ENCODE measurements around the gene ALG9.
"Not testable (repeated sequence)": the region's sequence is repeated elsewhere in the genome, so short reads cannot be mapped to it uniquely, and the experiment has no call there.

The ALG9 gene

DNA sequence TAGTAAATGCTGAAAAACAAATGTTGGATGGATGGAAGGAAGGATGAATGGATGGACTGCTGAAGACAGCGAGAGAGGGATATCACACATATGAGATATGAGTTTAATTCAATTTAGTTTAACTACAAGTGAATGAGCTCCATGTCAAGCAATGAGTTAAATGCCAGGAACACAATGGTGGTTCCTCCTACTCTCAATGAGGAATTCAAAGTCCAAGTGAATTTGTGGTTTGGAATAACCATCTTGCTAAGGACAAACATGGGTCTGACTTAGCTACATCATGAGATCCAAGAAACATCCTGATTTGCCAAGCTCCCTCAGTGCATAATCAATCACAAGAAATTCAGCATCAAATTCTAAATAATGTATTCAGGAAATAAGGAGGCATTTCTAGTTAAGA, 79.1 kb downstream of the ALG9 start:
- DNase-seq: no peak

DNA sequence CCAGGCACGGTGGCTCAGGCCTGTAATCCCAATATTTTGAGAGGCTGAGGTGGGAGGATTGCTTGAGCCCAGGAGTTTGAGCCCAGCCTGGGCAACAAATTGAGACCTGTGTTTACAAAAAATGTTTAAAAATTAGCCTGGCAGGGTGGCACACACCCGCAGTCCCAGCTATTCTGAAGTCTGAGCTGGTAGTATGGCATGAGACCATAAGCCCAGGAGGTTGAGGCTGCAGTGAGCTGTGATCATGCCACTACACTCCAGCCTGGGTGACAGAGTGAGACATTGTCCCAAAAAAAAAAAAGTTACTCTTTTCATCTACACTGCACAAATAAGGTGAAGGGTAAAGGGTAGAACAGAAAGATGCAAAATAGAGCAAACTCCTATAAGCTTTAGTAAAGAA, 82.9 kb downstream of the ALG9 start:
- DNase-seq: no peak

DNA sequence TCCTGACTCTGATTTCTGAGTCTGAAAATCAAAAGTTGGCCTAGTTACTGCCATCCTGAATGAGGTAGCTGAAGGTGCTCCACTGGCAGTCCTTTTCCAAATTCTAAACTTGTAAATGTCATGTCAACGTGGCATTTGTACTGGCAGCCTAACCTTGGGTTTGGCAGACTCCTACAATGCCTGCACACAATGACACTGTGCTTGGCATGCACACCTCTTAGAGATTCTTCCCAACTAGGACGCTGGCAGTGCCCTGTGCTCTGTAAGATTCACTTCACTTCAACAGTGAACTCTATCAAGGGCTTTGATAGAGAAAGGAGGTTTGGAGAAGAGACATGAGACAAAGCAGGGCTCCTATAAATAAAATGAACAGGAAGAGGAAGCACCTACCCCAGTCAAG, 83.3 kb downstream of the ALG9 start:
- peak; percentile 10 for DNase-seq

DNA sequence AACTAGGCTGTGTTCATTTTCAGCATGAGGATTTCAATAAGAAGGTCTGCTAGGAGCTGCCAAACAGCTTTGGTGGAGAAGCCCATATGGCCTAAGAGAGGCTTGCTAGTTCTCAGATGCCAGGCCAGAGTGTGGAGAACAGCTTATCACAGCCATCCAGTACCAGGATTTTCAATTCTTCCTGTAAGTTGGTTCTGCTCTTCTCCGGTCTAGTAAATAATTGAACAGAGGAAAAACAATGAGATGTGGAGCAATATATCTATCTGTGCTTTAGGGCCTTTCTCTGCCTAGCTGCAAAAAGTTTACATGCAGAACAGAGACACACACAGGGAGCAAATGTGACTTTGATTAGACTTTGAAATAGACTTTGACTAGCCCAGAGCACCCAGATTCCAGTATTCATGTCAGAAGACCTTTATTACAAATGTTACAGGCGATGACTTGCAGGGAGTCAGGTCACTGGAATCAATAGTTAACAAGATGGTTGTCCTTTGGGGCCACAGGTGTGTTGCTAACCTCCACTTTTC, 85.4 kb downstream of the ALG9 start:
- no peak for DNase-seq

DNA sequence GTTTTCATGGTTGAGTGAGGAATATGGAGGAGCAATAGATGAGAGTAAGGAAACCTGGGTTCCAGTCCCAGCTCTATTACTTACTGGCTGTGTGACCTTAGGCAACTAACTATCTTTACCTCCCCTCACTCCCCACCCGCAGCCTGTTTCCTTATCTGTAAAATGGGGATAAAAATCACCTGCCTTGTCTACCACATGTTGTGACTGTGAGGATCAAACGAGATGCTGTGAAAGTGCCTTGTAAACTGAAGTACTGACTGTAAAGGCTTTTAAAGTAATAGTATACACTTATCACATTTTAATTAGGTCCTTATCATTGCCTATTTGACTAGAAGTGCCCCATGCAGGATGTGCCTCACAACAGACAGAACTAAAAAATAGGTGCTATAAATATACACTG, 86.3 kb downstream of the ALG9 start:
- DNase-seq: no peak

DNA sequence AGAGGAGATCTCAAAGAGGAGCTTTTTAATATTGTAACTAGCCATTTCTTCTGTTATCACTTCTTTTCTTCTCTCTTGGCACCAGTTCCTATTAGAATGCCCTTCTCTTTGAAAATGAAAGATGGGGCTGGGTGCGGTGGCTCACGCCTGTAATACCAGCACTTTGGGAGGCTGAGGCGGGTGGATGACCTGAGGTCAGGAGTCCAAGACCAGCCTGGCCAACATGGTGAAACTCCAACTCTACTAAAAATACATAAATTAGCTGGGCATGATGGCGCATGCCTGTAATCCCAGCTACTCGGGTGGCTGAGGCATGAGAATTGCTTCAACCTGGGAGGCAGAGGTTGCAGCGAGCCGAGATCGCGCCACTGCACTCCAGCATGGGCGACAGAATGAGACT, 87.1 kb downstream of the ALG9 start:
- not testable (repeated sequence) for DNase-seq

DNA sequence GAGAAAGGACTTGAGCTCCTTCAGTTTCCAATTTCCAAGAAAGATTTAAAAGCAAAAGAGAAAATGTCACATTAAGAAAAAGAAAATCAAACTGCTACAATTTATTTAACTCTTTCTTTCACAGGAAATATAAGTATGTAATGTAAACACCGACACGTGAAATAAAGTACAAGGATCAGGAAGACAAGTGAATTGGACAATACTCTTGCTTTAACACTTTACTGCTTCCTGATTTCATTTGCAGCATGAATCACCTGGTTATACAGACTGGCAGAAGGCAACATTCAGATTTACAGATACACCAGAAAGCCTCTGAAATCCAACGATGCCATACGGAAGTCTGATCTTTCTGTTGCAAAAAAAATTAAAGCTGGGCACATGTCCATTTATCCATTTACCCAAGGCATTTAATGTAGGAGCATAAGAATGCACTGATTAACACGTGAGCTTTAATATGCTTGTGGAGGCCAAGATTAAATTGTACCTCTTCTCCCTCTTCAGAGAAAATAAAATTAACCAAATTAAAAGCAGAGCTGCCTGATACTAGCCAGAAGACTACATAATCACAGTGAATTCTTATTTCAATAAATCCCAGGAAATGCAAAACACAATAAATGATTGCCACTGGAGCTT, 89.2 kb downstream of the ALG9 start:
- no peak for DNase-seq

DNA sequence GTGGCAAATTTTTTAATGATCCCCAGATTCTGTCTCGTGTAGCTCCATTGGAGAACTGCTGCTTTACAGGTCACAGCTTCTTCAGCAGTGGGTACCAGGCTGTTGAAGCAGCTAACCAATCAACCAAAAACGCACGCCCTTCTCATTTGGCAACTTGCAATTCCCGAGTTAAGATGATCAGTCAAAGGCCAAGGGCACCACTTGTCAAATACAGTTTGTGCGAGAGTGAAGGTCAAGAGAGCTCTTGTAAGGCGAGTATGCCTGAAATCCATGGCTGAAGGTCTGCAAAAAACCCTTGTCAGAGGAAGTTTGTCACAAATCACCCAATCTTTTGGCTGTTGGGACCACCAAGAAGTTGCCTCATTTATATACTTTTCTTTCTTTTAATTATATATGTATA, 92.3 kb downstream of the ALG9 start:
- DNase-seq: no peak

DNA sequence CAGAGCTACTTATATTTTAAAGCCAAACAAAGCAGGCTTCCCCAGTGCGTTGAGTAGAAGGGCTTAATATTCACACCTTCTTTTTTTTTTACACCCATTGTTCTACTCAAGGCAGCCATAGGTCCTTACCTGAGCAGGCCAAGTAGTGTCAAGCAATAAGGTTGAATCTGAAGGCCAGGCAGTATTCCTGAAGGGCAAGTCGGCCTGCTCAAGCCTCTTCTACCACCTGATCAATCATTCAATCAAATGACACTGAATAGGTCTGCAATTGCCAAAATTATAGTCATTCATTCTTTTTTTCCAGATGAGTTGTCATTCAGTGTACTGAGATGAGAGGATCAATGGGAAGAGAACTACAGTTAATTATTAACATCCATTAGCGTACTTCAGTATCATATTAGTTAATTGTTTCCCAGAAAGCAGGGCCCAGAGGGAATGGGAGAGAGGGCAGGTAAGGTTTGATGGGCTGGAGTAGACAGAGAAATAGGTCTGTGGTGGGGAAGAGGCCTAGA, 93.3 kb downstream of the ALG9 start:
- DNase-seq: no peak

DNA sequence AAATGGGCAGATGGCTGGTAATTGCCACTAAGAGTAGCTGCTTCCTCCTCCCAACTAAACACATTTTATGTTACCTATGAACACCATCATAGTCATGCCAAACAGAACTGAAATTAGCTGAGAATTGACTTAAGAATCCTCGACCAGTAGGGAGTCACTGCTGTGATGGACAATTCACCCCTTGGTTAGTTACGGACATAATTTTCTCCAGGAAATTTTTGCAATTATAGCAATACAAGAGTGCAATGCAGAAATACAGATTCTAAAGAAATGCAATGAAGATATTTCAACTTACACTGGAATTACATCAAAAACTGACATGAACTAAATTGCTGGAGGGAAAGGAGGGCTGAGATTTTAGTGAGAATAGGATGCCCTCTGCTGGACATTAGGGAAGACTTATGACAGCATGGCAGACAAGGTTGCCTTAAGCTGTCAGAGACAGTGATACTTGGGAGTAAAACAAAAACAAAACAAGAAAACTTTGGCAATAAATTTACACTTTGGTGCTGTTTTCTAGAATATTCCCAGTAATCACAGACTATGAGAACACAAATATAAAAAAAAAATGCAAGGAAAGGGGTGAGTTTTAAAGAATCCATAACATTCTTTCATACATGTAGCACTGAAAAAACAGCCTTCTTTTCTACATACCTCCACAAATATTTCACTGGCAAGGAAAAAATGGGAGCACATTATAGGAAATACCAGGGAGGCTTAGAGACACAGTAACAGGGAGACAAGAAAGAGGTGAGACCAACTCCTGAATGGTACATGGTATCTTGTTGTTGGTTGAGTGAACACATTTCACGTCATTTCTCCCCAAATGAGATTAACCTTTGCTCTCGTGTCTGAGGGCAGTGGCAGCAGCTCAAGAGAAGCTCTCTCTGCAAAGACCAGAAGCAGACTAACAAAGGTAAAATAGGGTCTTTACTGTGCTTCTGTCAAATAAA, 94.0 kb downstream of the ALG9 start:
- DNase-seq: peak; percentile 32

DNA sequence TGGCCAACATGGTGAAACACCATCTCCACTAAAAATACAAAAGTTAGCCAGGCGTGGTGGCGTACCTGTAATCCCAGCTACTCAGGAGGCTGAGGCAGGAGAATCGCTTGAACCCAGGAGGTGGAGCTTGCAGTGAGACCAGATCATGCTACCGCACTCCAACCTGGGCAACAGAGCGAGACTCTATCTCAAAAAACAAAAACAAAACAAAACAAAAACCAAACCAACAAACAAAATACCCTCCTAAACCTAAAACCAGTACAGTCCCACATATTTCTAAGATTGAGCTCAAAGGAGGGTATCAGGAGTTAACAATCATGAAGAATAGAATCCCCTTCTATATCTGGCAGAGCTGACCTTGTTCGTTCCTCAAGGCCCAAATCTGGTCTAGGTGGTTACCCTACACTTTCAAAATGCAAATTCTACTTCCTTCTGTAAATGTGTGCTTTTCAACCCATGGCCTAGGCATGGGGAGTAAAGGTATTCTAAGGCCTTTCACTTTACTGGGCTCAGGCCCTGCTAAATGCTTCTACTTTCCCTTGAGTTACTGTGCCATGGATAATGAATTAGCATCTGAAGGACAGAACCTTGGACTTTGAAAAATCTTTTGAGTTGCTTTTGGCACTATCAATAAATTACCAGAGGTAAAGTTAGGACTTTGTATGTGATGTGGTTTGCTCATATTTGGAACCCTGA, 94.8 kb downstream of the ALG9 start:
- no peak for DNase-seq

DNA sequence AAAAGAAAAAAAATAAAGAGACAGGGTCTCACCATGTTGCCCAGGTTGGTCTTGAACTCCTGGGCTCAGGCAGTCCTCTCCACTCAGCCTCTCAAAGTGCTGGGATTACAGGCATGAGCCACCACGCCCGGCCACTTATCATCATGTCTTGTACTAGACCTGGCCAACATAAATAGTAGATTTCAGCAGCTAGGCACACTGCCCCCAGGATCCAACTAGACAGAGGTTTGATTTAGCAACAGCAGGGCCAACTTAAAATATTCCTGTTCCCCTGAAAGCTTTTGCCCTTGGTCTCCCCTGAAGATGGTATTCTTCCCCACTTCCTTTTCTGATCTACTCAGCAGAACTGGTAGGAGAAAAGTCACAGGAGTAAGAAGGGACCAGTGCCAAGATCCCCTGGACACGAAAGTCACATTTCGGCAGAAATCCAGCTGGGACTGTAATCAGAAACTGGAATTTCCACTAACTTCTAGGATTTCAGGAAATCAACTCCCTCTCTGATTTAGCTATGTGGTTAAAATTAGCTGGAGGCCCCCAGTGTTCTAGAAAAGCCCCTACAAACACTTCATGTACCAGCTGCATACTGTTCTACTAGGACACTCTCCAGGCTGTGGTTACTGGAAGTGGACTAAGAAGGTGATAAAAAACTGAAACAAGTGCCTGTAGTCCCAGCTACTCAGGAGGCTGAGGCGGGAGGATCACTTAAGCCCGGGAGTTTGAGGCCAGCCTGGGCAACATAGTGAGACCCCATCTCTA, 96.2 kb downstream of the ALG9 start:
- no peak for DNase-seq

DNA sequence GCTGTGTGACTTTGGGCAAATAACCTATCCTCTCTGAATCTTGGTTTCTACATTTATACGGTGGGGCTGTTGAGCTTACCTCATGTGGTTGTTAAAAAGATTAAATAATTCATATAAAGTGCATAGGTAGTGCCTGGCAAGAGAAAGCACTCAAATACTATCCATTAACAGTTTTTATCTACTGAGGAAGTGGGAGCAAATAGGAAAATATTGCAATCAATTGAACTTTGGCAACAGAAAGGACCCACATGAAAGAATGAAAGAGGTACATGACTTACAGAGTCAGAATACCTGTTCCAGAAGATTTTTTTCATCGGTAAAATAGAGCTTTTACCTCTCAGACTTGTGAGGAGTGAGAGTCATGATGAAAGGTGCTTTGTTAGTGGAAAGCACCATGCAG, 98.8 kb downstream of the ALG9 start:
- DNase-seq: no peak

DNA sequence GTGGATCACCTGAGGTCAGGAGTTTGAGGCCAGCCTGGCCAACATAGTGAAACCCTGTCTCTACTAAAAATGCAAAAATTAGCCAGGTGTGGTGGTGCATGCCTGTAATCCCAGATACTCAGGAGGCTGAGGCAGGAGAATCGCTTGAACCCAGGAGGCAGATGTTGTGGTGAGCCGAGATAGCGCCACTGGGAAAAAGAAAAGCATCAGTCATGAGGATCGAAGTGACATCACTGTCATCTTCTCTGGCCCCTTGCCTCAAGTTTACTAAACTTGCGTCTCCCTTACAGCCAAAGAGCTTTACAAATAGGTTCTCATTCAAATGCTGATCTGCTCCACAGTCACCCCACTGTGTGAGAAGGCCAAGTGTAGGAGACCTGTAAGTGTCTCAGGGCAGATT, 100.2 kb downstream of the ALG9 start:
- not testable (repeated sequence) for DNase-seq

DNA sequence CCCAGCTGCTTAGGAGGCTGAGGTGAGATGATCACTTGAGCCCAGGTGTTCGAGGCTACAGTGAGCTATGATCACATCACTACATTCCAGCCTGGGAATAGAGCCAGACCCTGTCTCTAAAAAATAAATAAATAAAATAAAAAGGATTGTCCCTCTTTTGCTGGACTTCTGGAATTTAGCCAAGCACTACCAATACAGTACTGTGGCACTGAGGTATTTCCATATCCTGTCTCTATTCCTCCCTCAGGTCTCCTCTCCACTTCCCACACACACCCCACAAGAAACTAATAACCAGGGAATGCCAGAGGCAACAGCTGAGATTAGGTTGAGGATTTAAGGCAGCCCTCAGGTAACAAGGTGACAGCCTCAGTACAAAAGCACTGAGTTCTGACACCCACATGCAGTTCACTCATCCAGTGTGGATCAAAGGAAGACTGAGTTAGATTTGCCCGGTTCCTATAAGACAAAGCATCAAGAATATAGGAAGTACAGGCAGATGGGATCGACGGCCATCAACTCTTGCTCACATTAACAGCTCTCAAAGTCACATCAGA, 100.7 kb downstream of the ALG9 start:
- DNase-seq: no peak

DNA sequence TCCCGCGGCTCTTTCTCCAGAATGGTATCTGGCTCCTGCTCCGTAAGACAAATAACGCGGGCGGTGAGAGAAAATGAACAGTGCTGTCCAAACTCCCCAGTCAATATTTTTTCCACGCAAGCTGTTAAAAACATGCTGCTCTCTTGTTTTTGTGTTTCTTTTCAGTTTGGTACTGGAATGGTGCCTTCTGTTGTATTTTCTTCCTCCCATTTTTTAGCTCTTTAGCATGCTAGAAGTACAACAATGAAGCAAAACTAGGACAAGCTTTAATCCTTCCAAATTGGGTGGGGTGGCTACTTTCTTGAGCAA, 104.6 kb downstream of the ALG9 start:
- DNase-seq: no peak

DNA sequence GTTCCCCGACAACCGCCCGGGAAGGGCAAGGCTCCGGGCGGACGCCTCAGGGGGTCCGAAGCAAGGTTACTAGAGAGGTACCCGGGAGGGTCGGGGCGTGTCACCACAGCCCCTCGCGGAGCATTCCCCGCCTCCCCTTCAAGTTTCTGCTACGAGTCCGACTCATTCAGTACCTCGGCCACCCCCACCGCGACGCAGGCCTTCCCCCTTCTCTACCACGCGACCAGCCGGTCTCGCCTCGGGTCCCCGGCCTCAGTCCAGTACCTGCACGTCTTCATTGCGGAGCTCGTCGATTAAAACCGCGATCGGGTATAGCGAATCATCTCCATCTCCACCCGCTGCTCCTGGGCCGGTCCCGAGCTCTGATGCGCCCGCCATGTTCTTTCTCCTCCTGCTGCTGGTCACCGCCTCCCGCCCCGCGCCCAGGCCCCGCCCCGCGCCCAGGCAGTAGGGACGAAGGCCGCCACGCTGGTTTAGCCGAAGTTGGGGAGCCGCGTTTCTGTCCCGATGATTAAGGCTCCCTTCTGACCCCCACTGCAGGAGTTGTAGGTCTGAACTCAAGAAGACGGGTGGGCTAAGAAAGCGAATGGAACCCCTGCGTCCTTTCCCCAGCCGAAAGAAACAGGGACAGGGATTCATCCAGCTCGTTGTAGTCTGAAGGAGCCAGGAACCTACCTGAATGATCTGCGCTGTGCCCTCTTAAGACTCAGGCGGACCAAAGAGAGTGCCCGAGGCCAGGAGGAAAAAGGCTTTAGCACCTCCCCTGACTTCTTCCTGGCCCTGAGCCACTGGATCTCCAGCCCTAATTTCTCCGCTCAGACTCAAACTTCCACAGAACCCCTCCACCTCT, 105.2 kb downstream of the ALG9 start, which contains the start of gene PPP2R1B:
Gene PPP2R1B, minus strand, starts transcription at position 406 of the 850 bp plus-strand sequence. Its CDS starts 28 bp downstream, at position 378.
- DNase-seq: no peak

DNA sequence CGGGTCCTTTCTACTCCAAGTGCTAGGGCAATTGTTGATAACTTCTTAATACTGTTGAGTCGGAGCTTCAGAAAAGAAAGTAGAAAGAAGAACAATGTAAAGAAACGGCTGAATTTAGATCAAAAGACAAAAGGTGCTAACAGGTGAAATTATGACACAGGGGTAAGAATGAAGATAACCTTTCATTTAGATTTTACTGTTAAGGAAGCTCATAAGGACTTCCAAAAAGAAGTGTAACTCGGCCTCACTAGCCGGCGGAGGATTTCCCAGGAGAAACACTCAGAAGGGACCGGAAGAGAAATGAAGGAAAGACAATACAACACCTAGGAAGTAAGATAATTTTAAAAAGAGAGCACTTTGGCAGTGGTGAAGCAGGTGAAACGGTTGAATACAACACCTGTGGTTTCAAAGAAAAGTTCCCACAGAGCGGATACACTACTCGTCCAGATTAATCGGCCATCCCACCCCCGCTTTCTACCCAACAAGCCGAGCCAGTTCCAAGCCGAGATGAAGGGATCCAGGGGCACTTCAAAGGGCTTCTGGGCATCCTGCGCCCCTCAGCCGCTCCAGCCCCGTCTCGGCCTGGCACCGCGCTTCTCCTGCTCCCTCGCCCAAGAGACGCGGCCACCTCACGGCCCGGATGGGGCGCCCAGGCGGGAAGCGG, 105.9 kb downstream of the ALG9 start:
- DNase-seq: no peak

DNA sequence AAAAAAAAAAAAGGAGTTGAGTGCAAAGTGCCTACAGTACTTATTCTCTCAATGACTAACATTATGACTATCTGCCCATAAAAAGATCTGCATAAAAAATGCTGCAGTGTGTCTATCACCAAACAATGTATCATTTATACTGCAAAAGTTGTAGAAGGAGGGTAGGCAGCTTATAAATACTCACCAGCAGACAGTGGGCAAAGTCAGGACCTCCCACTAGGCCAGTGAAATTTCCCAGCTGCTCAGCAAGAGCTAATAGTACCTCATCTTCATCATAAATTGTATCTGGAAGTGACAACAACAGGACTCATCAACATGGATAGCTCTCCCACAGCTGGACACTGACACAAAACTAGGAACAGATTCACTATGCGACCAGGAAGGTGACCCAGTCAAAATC, 106.8 kb downstream of the ALG9 start:
- DNase-seq: no peak

DNA sequence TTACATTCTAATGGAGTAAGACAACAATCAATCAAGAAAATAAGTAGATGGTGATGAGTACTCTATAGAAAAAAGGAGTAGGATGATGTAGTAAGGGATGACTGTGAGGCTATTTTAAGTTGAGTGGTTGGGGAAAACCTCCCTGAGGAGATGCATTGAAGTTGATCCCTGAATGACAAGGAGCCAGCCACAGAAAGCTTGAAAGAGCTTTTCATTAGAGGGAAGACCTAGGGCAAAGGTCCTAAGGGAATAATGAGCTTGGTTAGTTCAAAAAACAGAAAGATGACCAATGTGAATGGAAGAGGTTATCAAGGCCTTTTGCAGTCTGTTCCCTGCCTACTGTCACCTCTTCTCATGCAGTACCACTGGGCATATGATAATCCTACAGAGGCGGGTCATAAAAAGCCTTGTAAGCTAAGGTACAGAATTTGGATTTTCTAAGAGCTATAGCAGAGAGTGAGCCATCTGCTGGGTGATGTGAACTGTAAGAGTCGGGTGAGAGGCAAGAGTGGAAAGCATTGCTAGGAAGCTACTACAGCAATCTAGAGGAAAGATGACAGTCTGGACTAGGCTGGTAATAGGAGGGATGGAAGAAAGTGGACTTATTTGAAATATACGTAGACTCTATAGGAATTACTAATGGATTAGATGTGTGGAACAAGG, 108.3 kb downstream of the ALG9 start:
- peak; percentile 30 for DNase-seq
